Measurements from ENCODE around the gene PTPN6.

The PTPN6 gene

GRCh38 chr12:6980075-6980474 lies 28.9 kb downstream of the PTPN6 start:
- 0 out of 2 replicates have a peak overlapping the region, but pooled peaks have one; percentile 30 for H3K27ac ChIP-seq
- TF ChIP-seq ZFX (IDR thresholded peaks at IDR 0.05; ENCODE audit: borderline replicate concordance) (no peak), CTCF (IDR thresholded peaks at IDR 0.05) (no peak)

- no peak for TF ChIP-seq CTCF (IDR thresholded peaks at IDR 0.05)
- no peak for TF ChIP-seq ZFX (IDR thresholded peaks at IDR 0.05; ENCODE audit: borderline replicate concordance)
- peak overlapping the region; percentile 3; the same call in 1 of the 2 replicates for H3K27ac ChIP-seq
Observed at GRCh38 chr12:6980740-6981139, 29.6 kb downstream of the PTPN6 start.

DNA sequence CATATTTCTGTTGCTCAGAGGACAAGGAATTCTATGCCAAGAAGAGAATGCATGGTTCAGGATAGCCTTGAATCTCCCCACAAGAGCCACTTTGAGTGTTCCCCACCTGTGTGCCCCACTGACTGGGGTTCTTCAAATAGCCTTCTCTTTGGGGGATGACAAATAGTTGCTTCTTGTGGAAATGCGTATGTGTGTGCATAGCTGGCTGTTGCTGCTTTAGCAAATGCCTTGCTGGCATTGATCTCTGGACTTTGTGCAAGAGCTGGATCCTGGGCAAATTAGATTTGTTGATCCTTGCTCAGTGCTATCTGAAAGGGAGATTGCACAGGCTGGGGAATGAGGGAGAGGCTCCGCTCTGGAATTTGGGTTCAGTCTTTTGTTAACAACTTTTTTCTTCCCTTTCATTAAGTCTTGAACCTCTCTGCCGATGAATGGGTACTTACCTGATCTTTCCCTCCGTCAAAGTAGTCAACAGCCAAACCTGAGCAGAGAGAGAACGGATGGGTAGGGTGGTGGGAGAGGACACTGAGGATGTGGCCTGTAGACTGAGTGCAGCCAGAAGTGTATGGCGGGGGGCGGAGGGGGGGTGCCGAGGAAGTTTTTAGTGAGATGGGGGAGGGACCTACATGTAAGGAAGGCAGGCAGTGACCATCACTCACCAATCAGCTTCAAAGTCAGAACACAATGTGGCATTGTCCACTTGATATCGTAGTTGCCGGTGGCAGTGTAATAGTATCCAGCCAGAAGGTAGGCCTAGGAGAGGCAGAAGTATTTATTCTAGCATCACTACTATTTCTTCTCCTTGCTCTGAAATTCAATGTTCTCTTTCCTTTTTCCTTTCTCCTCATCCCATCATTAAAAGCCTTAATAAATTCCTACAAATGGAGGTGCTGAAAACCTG lies 30.2 kb downstream of the PTPN6 start:
- H3K27ac ChIP-seq: peak overlapping the region; percentile 3; the same call in 1 of the 2 replicates
- TF ChIP-seq CTCF (IDR thresholded peaks at IDR 0.05): no peak
- TF ChIP-seq ZFX (IDR thresholded peaks at IDR 0.05; ENCODE audit: borderline replicate concordance): no peak

- no peak overlapping the region for H3K27ac ChIP-seq
- TF ChIP-seq ZFX (IDR thresholded peaks at IDR 0.05; ENCODE audit: borderline replicate concordance) (no peak), CTCF (IDR thresholded peaks at IDR 0.05) (no peak)
Observed at GRCh38 chr12:6982532-6982931, 31.4 kb downstream of the PTPN6 start.

DNA sequence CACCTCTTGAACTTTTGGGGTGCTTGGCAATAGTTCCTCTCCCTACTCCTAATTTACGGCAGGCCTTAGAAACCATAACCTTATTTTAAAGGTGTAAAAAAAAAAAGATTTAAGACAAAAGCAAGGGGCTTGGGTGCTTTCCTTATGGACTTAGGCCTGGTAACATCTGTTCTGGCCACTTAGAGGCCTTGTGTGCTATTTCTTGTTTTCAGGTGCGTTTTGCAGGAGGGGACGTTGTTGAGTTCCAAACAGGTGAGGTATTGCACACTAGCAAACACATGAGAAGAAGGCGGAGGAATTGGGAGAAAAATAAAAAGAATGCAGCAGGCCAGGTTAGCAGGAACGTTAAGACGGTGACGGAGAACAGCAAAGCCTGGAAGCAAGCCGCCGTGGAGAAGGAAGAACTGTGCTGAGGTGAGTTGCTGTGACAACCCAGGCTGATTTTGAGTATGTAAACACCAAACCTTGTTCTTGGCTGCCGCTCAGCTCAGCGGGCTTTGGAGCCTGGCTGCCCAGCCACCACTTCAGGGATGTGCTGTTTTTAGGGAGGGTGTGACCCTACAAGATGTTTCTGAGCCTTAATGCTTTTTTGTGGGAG lies 36.9 kb downstream of the PTPN6 start:
- TF ChIP-seq ZFX (IDR thresholded peaks at IDR 0.05; ENCODE audit: borderline replicate concordance) (no peak), CTCF (IDR thresholded peaks at IDR 0.05) (no peak)
- peak overlapping the region; percentile 96 for H3K27ac ChIP-seq

- H3K27ac ChIP-seq: no peak overlapping the region
- TF ChIP-seq ZFX (IDR thresholded peaks at IDR 0.05; ENCODE audit: borderline replicate concordance): no peak
- TF ChIP-seq CTCF (IDR thresholded peaks at IDR 0.05): no peak
Observed at GRCh38 chr12:6996040-6996441, 44.9 kb downstream of the PTPN6 start.

Measured in 22Rv1 (cell line).